Mesothelial cell of epicardium (in vitro differentiated cells): ENCODE data around the gene RTL3. TPM values are rescaled to one million over a fixed set of nuclear protein-coding genes. Genes with fewer than 3 reads are reported as not detected.

ENCODE experiments used
- DNase-seq, 2 experiments: peaks; one replicate each; pipeline ENCODE4 v3.0.0; 2021; ENCODE audit warnings: low spot score in 2 of 2; ENCODE audit not compliant: unreplicated experiment in 2 of 2
- H3K27ac Mint-ChIP-seq: 2 replicates; pipeline ENCODE4 v1.8.0; 2021; ENCODE audit warnings: mixed read lengths
- H3K27me3 Mint-ChIP-seq: 2 replicates; pipeline ENCODE4 v1.8.0; 2021; ENCODE audit warnings: low read depth, mixed read lengths
- H3K36me3 Mint-ChIP-seq: 2 replicates; pipeline ENCODE4 v1.8.0; 2021; ENCODE audit warnings: mixed read lengths
- H3K4me1 Mint-ChIP-seq: 2 replicates; pipeline ENCODE4 v1.8.0; 2021; ENCODE audit warnings: mixed read lengths
- H3K4me3 Mint-ChIP-seq: 2 replicates; pipeline ENCODE4 v1.8.0; 2021; ENCODE audit warnings: mild to moderate bottlenecking, moderate library complexity, mixed read lengths
- H3K9me3 Mint-ChIP-seq: 2 replicates; pipeline ENCODE4 v1.8.0; 2021; ENCODE audit warnings: mixed read lengths
- CTCF ChIP-seq: fragments of 200-600 bp; sonication (generic); IDR thresholded peaks from one replicate; pipeline ENCODE4 v1.5.0; 2021; ENCODE audit warnings: antibody characterized with exemption; ENCODE audit not compliant: unreplicated experiment
- total RNA-seq: library from RNA; stranded (reverse); gene quantifications from 3 replicates; pipeline ENCODE4 v1.2.1, GENCODE V29; 2021

The RTL3 gene
- total RNA-seq, 1 donor from 2014 or later = not detected

GRCh38 chrX:78618987-78619386 lies 40.1 kb downstream of the RTL3 start:
- Mint-ChIP-seq H3K36me3 (no peaks in the 10 kb centered on the region), H3K27me3 (no peaks in the 10 kb centered on the region), H3K9me3 (peaks cover 32% of the 10 kb centered on the region), H3K27ac (no peak overlapping the region), H3K4me1 (no peaks in the 10 kb centered on the region), H3K4me3 (no peak overlapping the region)
- TF ChIP-seq CTCF = no peak
- DNase-seq = no peak

GRCh38 chrX:78614264-78614663 lies 44.9 kb downstream of the RTL3 start:
- no peak for TF ChIP-seq CTCF
- Mint-ChIP-seq H3K27ac (no peak overlapping the region), H3K27me3 (no peaks in the 10 kb centered on the region), H3K4me1 (no peaks in the 10 kb centered on the region), H3K4me3 (no peak overlapping the region), H3K36me3 (no peaks in the 10 kb centered on the region), H3K9me3 (peaks cover 40% of the 10 kb centered on the region)
- DNase-seq = no peak

Other genes starting within 250 kb of the RTL3 start
- 2.0 to 3.1 TPM (median 2.6 TPM) in 3 replicates for gene LPAR4, start 88.4 kb upstream of the RTL3 start, total RNA-seq